Prostate gland (tissue), 2 donors: Measurements from ENCODE around the gene KRT77. TPM values are rescaled to one million over a fixed set of nuclear protein-coding genes. Genes with fewer than 3 reads are reported as not detected.

Experiments
- DNase-seq: peaks from one replicate; pipeline ENCODE4 v3.0.0-alpha.2; 2019; ENCODE audit warnings: low spot score
- H3K27ac ChIP-seq, 2 donors: fragments of 200-600 bp; sonication (generic); 2 replicates each; pipeline ENCODE4 v1.5.1; 2017 to 2019
- H3K27me3 ChIP-seq: fragments of 200-600 bp; sonication (generic); replicated peaks from 2 replicates; pipeline ENCODE4 v1.5.1; 2019; ENCODE audit not compliant: insufficient read depth
- H3K36me3 ChIP-seq, 2 donors: fragments of 200-600 bp; sonication (generic); 1 replicate in 1 of 2; 2 replicates in 1 of 2; pipeline versions ENCODE4 v1.5.1 to v1.8.1; 2017 to 2019
- H3K4me1 ChIP-seq: fragments of 200-600 bp; sonication (generic); replicated peaks from 2 replicates; pipeline ENCODE4 v1.5.1; 2019
- H3K4me3 ChIP-seq, 2 donors: fragments of 200-600 bp; sonication (generic); 2 replicates each; pipeline ENCODE4 v1.5.1; 2017 to 2019
- H3K9me3 ChIP-seq: fragments of 200-600 bp; sonication (generic); 2 replicates; pipeline ENCODE4 v1.5.1; 2017
- POLR2A ChIP-seq: fragments of 450-650 bp; IDR thresholded peaks from one replicate; pipeline ENCODE4 v1.6.1; 2016; ENCODE audit warnings: antibody characterized with exemption, mild to moderate bottlenecking
- POLR2AphosphoS5 ChIP-seq: sonication (generic); formaldehyde crosslinking; IDR thresholded peaks from one replicate; pipeline ENCODE4 v1.6.1; 2017; ENCODE audit warnings: antibody characterized with exemption
- WGBS: methylation state at CpG from one replicate; pipeline ENCODE4 v1.1.5; 2018; 5-methylcytosine and 5-hydroxymethylcytosine counted together
- intact Hi-C: fragments of 100-400 bp; cut with DNase I; formaldehyde crosslinking; loops from one replicate; pipeline ENCODE4 v1.14.2; 2022
- total RNA-seq, 2 donors: library from RNA; depleted of rRNA; stranded (reverse); fragments of >200 nt; gene quantifications; one replicate each; pipeline ENCODE4 v1.1.0, GENCODE V29; 2016
- TF ChIP-seq, protein P1 (sequence below), 4 experiments: fragments of 200-600 bp in 2 of 4; fragments of 450-650 bp in 2 of 4; sonication (generic) in 2 of 4; IDR thresholded peaks; 1 replicate in 3 of 4; 2 replicates in 1 of 4; pipeline ENCODE4 v1.5.1; 2016 to 2019; ENCODE audit warnings: antibody characterized with exemption in 4 of 4, mild to moderate bottlenecking in 2 of 4, moderate library complexity in 2 of 4

Gene KRT77
- total RNA-seq, 2 donors from 2014 or later, result 0.09 to 0.57 TPM

DNA sequence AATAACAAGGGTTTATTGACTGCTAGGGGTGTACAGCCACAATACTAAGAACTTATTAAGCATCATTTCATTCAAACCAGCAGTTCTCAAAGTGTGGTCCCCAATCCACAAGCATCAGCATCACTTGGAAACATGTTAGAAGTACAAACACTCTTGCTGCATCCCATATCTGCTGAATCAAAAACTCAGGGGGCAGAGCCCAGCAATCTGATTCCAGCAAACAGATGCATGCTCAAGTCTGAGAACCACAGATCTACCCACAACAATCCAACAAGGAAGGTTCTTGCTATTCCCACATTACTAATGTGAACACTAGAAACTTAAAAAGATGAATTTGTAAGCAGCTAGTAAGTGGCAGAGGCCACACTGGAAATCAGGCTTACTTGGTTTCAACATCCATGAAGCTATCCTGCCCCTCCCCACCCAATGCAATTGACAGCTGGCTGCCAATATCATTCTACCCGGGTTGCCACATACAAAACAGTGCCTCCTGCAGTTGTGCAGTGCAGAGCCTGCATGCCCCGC is 6.2 kb downstream of the KRT77 start:
- no peaks in the 10 kb centered on the region for H3K4me1 ChIP-seq
- TF ChIP-seq POLR2AphosphoS5 (no peak), POLR2A (no peak)
- TF ChIP-seq, protein P1, sequence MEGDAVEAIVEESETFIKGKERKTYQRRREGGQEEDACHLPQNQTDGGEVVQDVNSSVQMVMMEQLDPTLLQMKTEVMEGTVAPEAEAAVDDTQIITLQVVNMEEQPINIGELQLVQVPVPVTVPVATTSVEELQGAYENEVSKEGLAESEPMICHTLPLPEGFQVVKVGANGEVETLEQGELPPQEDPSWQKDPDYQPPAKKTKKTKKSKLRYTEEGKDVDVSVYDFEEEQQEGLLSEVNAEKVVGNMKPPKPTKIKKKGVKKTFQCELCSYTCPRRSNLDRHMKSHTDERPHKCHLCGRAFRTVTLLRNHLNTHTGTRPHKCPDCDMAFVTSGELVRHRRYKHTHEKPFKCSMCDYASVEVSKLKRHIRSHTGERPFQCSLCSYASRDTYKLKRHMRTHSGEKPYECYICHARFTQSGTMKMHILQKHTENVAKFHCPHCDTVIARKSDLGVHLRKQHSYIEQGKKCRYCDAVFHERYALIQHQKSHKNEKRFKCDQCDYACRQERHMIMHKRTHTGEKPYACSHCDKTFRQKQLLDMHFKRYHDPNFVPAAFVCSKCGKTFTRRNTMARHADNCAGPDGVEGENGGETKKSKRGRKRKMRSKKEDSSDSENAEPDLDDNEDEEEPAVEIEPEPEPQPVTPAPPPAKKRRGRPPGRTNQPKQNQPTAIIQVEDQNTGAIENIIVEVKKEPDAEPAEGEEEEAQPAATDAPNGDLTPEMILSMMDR (IDR thresholded peaks at IDR 0.05), result no peak
- H3K36me3 ChIP-seq, result no peaks in the 10 kb centered on the region
- intact Hi-C loops, result no loop called here
- no peaks in the 10 kb centered on the region for H3K9me3 ChIP-seq
- peaks cover 6% of the 10 kb centered on the region for H3K27me3 ChIP-seq
- 66% methylated on average over 2 of the region's 2 CpGs for WGBS
- H3K4me3 ChIP-seq, result no peak overlapping the region
- no peak for DNase-seq
- no peak overlapping the region for H3K27ac ChIP-seq

- DNase-seq, result no peak
- no peak overlapping the region for H3K27ac ChIP-seq
- H3K9me3 ChIP-seq, result no peaks in the 10 kb centered on the region
- H3K4me1 ChIP-seq, result no peaks in the 10 kb centered on the region
- WGBS, result 58% methylated on average over 3 of the region's 3 CpGs
- TF ChIP-seq, protein P1 (IDR thresholded peaks at IDR 0.05), result no peak
- TF ChIP-seq POLR2AphosphoS5 (no peak), POLR2A (no peak)
- no peak overlapping the region for H3K4me3 ChIP-seq
- intact Hi-C loops, result no loop called here
- peaks cover 6% of the 10 kb centered on the region for H3K27me3 ChIP-seq
- H3K36me3 ChIP-seq, result no peaks in the 10 kb centered on the region
These were observed 6.7 kb downstream of the KRT77 start for GRCh38 chr12:52696588-52696987.

DNA sequence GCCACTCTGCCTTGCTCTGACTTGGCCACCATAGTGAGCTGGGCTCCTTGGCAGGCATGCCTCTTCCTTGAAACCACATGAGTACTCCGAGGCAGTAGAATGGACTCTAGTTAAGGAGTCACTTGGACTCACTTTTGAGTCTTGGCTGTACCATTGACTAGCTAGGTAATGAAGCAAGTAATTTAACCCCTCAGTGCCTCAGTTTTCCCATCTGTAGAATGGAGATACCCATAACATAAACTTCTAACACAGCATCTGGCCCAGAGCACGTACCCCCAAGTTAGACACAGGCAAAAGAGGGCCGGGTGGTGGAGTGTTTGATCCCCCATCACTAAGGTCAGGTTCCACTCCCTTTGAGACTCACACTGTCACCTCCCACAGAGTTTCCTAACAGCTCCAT is 8.3 kb downstream of the KRT77 start:
- Histone ChIP-seq H3K27ac (no peak overlapping the region), H3K9me3 (no peaks in the 10 kb centered on the region), H3K4me1 (no peaks in the 10 kb centered on the region), H3K36me3 (no peaks in the 10 kb centered on the region), H3K4me3 (no peak overlapping the region), H3K27me3 (peaks cover 8% of the 10 kb centered on the region)
- intact Hi-C loops, result no loop called here
- TF ChIP-seq POLR2A, result no peak
- TF ChIP-seq, protein P1 (IDR thresholded peaks at IDR 0.05), result no peak
- no peak for TF ChIP-seq POLR2AphosphoS5
- 90% methylated on average over 3 of the region's 3 CpGs for WGBS
- DNase-seq, result no peak

DNA sequence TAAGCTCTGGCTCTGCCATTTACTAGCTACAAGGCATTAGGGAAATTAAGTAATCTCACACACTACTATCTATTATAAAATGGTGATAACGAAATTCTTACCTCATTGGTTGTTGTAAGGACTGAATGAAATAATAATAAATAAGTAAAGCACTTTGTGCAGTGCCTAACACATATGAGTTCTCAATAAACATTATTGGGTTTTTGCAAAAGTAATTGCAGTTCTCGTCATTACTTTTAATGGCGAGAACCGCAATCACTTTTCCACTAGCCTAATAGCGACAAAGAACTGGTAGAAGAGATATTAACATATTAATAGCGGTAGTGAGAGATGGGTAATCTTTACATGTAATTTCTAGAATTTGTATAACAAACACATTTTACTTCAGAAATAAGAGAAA is 9.2 kb downstream of the KRT77 start:
- Histone ChIP-seq H3K4me3 (no peak overlapping the region), H3K9me3 (no peaks in the 10 kb centered on the region), H3K27me3 (peaks cover 8% of the 10 kb centered on the region), H3K27ac (no peak overlapping the region), H3K4me1 (no peaks in the 10 kb centered on the region), H3K36me3 (no peaks in the 10 kb centered on the region)
- TF ChIP-seq POLR2A, result no peak
- TF ChIP-seq, protein P1 (IDR thresholded peaks at IDR 0.05), result no peak
- no peak for TF ChIP-seq POLR2AphosphoS5
- DNase-seq, result no peak
- intact Hi-C loops, result no loop called here
- WGBS, result 96% methylated on average over 6 of the region's 6 CpGs

GRCh38 chr12:52693261-52693660 is 10.1 kb downstream of the KRT77 start:
- Histone ChIP-seq H3K4me1 (no peaks in the 10 kb centered on the region), H3K27ac (no peak overlapping the region), H3K27me3 (peaks cover 8% of the 10 kb centered on the region), H3K9me3 (no peaks in the 10 kb centered on the region), H3K4me3 (no peak overlapping the region), H3K36me3 (no peaks in the 10 kb centered on the region)
- no peak for TF ChIP-seq POLR2AphosphoS5
- no peak for DNase-seq
- 89% methylated on average over 5 of the region's 5 CpGs for WGBS
- intact Hi-C loops, result no loop called here
